Uterus (tissue), 2 donors: ENCODE measurements around the gene FRMPD2.

Experiments
- POLR2A ChIP-seq, 2 donors: fragments of 450-650 bp; IDR thresholded peaks; one replicate each; pipeline ENCODE4 v1.6.1; 2016; ENCODE audit warnings: antibody characterized with exemption in 2 of 2, mild to moderate bottlenecking in 1 of 2, moderate library complexity in 1 of 2
- TF ChIP-seq, protein P1 (sequence below), 4 experiments: fragments of 200-600 bp in 2 of 4; fragments of 450-650 bp in 2 of 4; sonication (generic) in 2 of 4; IDR thresholded peaks; one replicate each; pipeline ENCODE4 v1.5.1; 2016 to 2019; ENCODE audit warnings: antibody characterized with exemption in 4 of 4, mild to moderate bottlenecking in 2 of 4, moderate library complexity in 1 of 4

DNA sequence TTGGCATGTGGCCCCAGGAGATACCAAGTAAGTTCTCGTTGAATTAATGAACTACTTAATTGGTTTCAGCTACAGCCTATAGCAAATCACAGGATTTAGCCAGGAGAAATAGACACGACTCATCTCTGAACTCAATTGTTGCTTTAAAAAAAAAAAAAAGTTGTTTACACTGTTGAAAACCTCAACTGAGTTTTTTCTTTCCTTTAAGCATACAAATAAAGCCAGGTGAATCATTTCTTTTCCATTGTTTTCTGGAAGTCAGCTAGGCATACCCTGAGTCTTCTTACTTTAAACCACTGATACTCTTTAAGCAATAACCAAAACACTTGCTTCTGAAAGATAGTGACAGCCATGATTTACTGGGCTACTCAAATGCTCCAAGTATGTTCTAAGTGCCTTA, 755 bp downstream of the FRMPD2 start:
- TF ChIP-seq, protein P1, sequence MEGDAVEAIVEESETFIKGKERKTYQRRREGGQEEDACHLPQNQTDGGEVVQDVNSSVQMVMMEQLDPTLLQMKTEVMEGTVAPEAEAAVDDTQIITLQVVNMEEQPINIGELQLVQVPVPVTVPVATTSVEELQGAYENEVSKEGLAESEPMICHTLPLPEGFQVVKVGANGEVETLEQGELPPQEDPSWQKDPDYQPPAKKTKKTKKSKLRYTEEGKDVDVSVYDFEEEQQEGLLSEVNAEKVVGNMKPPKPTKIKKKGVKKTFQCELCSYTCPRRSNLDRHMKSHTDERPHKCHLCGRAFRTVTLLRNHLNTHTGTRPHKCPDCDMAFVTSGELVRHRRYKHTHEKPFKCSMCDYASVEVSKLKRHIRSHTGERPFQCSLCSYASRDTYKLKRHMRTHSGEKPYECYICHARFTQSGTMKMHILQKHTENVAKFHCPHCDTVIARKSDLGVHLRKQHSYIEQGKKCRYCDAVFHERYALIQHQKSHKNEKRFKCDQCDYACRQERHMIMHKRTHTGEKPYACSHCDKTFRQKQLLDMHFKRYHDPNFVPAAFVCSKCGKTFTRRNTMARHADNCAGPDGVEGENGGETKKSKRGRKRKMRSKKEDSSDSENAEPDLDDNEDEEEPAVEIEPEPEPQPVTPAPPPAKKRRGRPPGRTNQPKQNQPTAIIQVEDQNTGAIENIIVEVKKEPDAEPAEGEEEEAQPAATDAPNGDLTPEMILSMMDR (IDR thresholded peaks at IDR 0.05): no peak
- no peak for TF ChIP-seq POLR2A (IDR thresholded peaks at IDR 0.05)
